Measurements from ENCODE around the gene TGIF2. TPM values are rescaled to one million over a fixed set of nuclear protein-coding genes. Genes with fewer than 3 reads are reported as not detected.

Gene TGIF2
- total and polyA plus RNA-seq, 2 of the 13 experiments (the other 11 are each of a cell fraction or from before 2014, with no cell fraction given) = 41.3 to 53.9 TPM

- H4K20me1 ChIP-seq (ENCODE audit: insufficient read depth, low read length) = no peaks in the 10 kb centered on the region
- H3K79me2 ChIP-seq (ENCODE audit: insufficient read depth, low read length) = no peaks in the 10 kb centered on the region
- no peak overlapping the region for H3K4me2 ChIP-seq (ENCODE audit: low read depth, low read length)
- no TSS peak for BruUV-seq (replicated peaks)
- H3K4me3 ChIP-seq (replicated peaks in 1 of 3; ENCODE audit: insufficient read depth in 1 of 3, low read depth in 2 of 3, low read length in 3 of 3) = no peak overlapping the region
- TF ChIP-seq POLR2A (IDR thresholded peaks at IDR 0.05; ENCODE audit: insufficient read depth in 1 of 2, low read depth in 2 of 2, low read length in 2 of 2) (peak in 1 of 2 experiments; percentile 35; a peak in 1 of 4 replicates), U2AF1 (optimal IDR thresholded peaks at IDR 0.05; ENCODE audit: low read depth, low read length) (no peak), ZNF563 (CRISPR knock-in tag; IDR thresholded peaks at IDR 0.05) (0 out of 2 replicates have a peak, but pooled peaks have one; percentile 40), FOXC1 (CRISPR knock-in tag; IDR thresholded peaks at IDR 0.05; ENCODE audit: borderline replicate concordance) (0 out of 2 replicates have a peak, but pooled peaks have one; percentile 30), RORA (CRISPR knock-in tag; IDR thresholded peaks at IDR 0.05) (no peak), ZNF687 (CRISPR knock-in tag; IDR thresholded peaks at IDR 0.05) (0 out of 2 replicates have a peak, but pooled peaks have one; percentile 4), ZSCAN21 (CRISPR knock-in tag; IDR thresholded peaks at IDR 0.05; ENCODE audit: borderline replicate concordance) (no peak), TSC22D2 (CRISPR knock-in tag; IDR thresholded peaks at IDR 0.05; ENCODE audit: borderline replicate concordance) (no peak), SP4 (CRISPR knock-in tag; IDR thresholded peaks at IDR 0.05) (no peak), KLF15 (CRISPR knock-in tag; IDR thresholded peaks at IDR 0.05; ENCODE audit: borderline replicate concordance) (no peak)
- no peak overlapping the region for H3K9ac ChIP-seq (ENCODE audit: insufficient read depth, low read depth, low read length)
- DNase-seq (ENCODE audit: low spot score) (no peak), ATAC-seq (no peak), FAIRE-seq (no peak)
- intact Hi-C loops (cut with micrococcal nuclease; ENCODE audit: unreplicated experiment) (loop anchor here (5.0 kb wide), 1 partner anchor 1835 kb away; no protein-coding TSS in a partner anchor), in situ Hi-C loops (cut with HindIII; ENCODE audit: extremely low pct_ligation_motif_present, low pct_unique_long_range_greater_than_20kb) (no loop called here)
- H3K27me3 ChIP-seq (ENCODE audit: control insufficient read depth in 1 of 2, insufficient read depth in 2 of 2, low read length in 2 of 2) = no peaks in the 10 kb centered on the region
- H3K27ac ChIP-seq (ENCODE audit: extremely low read length, insufficient read depth, low read length) = no peak overlapping the region
- ChIA-PET CTCF (ENCODE audit: low intra/inter-chr PET ratio, low total read pairs) (no interaction called here), POLR2A (interaction anchor here (1.1 to 2.9 kb wide), 4 partner anchors 12 to 18 kb away, joined by 3 to 23 read pairs (median 8); partner anchors contain the start of genes RAB5IF and TGIF2)
- no peaks in the 10 kb centered on the region for H3K4me1 ChIP-seq (ENCODE audit: insufficient read depth, low read length)
- WGBS (ENCODE audit: low lambda C conversion rate) = 86% methylated on average over 3 of the region's 3 CpGs
- H3K9me3 ChIP-seq (ENCODE audit: low read length) = no peaks in the 10 kb centered on the region
- peaks cover 30 to 52% of the 10 kb centered on the region in 2 experiments for H3K36me3 ChIP-seq (replicated peaks in 1 of 2; ENCODE audit: control insufficient read depth in 1 of 2, insufficient read depth in 2 of 2, low read length in 2 of 2)
- H2AFZ ChIP-seq (ENCODE audit: low read length) = no peak overlapping the region
Measured at GRCh38 chr20:36587388-36588070, 14.1 kb downstream of the TGIF2 start.
